ENCODE data around the gene ZNRF4. TPM values are rescaled to one million over a fixed set of nuclear protein-coding genes. Genes with fewer than 3 reads are reported as not detected.
"Not testable (repeated sequence)": the region's sequence is repeated elsewhere in the genome, so short reads cannot be mapped to it uniquely, and the experiment has no call there.

Gene ZNRF4, protein sequence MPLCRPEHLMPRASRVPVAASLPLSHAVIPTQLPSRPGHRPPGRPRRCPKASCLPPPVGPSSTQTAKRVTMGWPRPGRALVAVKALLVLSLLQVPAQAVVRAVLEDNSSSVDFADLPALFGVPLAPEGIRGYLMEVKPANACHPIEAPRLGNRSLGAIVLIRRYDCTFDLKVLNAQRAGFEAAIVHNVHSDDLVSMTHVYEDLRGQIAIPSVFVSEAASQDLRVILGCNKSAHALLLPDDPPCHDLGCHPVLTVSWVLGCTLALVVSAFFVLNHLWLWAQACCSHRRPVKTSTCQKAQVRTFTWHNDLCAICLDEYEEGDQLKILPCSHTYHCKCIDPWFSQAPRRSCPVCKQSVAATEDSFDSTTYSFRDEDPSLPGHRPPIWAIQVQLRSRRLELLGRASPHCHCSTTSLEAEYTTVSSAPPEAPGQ
- total RNA-seq (2014; rRNA removed; shearing (Covaris generic)), result not detected in 2 replicates

GRCh38 chr19:5455367-5456129 lies at the start of gene ZNRF4:
TSS of gene ZNRF4 (plus strand) at chr19:5455417. CDS start at chr19:5455492, 75 bp downstream.
- DNase-seq (ENCODE audit: low read depth), result no peak

- not testable (repeated sequence) for DNase-seq (ENCODE audit: low read depth)
These were observed 49.0 kb upstream of the ZNRF4 start for GRCh38 chr19:5406198-5406597.

GRCh38 chr19:5406816-5407215 lies 48.4 kb upstream of the ZNRF4 start:
- no peak for DNase-seq (ENCODE audit: low read depth)

DNA sequence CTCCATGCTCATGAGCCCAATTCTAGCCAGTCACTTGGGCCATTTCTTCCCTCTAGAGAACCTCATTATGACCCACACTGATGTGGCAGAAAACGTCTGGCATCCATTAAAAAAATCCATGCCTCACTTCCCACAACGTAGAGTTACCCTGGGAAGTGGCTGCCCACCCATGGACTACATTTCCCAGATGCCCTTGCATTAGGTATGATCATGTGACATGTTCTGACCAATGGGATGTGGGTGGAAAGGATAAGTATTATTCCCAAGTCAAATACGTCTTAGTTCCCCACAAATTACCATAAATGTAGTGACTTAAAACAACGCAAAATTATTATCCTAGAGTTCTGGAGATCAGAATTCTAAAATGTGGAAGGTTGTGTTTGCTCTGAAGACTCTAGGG lies 47.9 kb upstream of the ZNRF4 start:
- peak; percentile 31 for DNase-seq (ENCODE audit: low read depth)

- no peak for DNase-seq (ENCODE audit: low read depth)
These were observed 37.5 kb upstream of the ZNRF4 start for GRCh38 chr19:5417495-5418436.

- no peak for DNase-seq (ENCODE audit: low read depth)
These were observed 36.5 kb upstream of the ZNRF4 start for GRCh38 chr19:5418677-5419076.

- DNase-seq (ENCODE audit: low read depth), result no peak
These were observed 34.3 kb upstream of the ZNRF4 start for GRCh38 chr19:5420953-5421352.

- no peak for DNase-seq (ENCODE audit: low read depth)
These were observed 31.6 kb upstream of the ZNRF4 start for GRCh38 chr19:5423567-5424125.

GRCh38 chr19:5424192-5424973 lies 30.8 kb upstream of the ZNRF4 start:
- no peak for DNase-seq (ENCODE audit: low read depth)

DNA sequence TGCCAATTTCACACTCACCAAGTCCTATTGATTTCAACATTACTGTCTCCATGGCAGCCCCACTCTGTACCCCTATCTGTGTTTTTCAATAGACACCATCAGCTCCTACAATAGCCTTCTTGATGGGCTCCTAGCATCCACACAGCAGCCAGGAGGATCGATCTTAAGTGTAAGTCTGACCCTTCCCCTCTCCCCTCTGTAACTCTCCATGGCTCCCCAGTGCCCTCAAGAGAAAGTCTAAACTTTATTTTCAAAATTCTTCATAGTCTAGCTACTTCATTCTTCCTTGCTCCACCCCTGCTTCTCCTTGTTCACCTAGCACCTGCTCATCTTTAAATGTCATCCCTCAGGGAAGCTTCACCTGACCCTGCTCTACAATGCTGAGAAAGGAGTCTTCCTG lies 30.0 kb upstream of the ZNRF4 start:
- DNase-seq (ENCODE audit: low read depth), result no peak

DNA sequence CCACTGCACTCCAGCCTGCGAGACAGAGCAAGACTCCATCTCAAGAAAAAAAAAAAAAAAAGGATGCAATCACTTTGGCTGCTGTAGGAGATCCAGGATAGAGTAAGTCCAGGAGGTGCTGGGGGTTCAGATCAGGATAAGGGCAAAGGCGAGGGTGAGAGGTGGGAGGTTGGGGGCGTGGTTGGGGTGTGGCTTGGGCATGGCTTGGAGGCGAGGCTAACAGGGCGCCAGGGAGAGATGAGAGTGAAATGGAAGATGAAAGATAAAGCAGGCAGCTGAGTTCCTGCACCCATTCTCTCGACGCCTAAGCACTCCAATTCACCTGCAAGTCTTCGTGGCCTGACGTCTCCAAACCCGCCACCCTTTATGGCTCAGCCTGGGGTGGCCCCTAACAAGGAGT lies 25.0 kb upstream of the ZNRF4 start:
- no peak for DNase-seq (ENCODE audit: low read depth)

GRCh38 chr19:5432687-5433086 lies 22.5 kb upstream of the ZNRF4 start:
- no peak for DNase-seq (ENCODE audit: low read depth)

- DNase-seq (ENCODE audit: low read depth), result peak; percentile 17
These were observed 20.8 kb upstream of the ZNRF4 start for GRCh38 chr19:5434351-5434917.

DNA sequence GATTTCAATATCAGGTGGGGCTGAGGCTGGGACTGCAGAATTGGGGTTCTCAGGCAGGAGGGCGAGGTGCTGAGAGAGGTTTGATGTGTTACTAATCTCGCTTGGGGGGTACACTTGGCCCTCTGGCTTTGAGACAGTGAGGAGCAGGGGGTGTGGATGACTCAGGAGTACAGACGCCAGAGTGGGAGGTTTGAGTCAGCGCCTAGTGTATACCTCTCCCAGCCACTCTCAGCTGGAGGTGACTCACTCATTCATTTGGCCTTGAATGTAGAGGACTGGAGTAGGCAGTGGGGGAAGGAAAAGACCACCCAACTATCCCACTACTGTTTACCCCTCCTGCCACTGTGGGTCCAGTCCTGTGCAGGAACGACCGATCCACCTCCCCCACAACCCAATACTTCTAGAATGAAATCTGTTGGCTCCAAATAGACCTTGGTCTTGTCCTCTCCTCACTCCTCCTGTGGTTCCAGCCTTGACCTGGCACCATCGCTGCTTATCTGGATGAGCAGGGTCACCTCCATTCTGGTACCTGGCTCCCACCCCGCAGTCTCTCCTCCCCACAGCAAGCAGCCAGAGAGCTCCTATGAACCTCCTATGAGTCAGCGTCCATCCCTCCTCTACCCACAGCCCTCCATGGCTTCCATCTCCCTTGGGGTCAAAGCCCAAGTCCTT lies 20.1 kb upstream of the ZNRF4 start:
- peak; percentile 87 for DNase-seq (ENCODE audit: low read depth)

DNA sequence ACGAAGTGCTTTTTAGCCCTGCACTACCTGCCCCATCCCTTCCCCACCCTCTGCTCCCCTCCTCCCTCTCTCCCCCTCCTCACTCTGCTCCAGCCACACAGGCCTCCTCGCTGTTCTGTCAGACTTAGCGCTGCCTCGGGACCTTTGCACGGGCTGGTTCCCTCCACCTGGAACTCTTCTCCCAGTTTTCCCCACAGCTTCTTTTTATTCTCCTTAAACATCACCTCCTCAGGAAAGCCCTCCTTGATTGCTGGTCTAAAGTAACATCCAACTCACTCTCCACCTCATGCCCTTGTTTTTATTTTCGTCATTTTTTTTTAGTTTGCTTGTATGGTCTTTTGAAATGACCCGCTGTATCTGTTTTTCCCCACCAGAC lies 19.6 kb upstream of the ZNRF4 start:
- DNase-seq (ENCODE audit: low read depth), result no peak

DNA sequence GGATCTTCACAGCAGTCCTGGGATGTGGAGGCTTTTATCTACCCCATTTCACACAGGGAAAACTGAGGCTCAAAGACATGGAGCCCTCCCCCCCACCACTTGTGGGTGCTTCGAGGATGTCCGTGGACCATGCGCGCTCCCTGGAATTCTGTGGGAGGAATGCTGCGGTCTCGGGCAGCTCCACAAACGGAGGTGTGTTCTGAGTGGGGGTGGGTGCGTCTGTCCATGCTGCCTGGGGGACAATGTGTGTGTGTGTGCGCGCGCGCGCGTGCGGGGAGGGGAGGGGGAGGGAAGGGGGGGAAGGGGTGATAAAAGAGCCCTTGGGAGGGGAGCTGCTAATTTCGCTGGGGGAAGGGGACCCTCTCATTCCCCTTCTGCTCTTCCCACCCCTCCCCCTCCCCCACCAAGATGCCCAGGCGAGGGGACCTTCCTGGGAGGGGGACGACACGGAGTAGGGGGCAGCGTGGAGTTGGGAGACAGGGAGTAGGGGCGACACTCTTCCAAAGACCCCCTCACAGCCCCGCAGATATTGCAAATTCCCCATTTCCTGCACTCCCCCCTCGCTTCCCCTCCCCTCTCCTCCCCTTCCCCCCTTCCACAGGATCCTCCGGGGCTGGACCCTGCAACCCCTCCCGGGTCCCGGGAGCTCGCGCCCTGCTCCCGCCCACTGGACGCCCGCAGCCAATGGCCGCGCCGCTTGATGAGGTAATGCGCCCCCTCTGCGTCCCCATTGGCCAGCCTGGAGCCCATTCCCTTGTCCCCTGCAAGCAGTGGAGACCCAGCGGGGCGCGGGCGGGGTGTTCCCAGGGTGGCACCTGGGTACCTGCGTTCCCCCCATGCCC lies 18.9 kb upstream of the ZNRF4 start:
- peak; percentile 56 for DNase-seq (ENCODE audit: low read depth)

GRCh38 chr19:5436948-5437306 lies 18.3 kb upstream of the ZNRF4 start:
- DNase-seq (ENCODE audit: low read depth), result no peak

GRCh38 chr19:5438756-5439155 lies 16.5 kb upstream of the ZNRF4 start:
- not testable (repeated sequence) for DNase-seq (ENCODE audit: low read depth)

DNA sequence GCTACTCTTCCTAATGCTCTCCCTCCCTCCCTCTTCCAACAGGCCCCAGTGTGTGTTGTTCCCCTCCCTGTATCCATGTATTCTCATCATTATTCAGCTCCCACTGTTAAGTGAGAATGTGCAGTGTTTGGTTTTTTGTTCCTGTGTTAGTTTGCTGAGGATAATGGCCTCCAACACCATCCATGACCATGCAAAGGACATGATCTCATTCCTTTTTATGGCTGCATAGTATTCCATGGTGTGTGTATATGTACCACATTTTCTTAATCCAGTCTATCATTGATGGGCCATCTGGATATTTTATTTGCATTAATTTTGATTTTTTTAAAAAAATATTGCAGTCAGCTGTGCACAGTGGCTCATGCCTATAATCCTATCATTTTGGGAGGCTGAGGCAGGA lies 15.8 kb upstream of the ZNRF4 start:
- no peak for DNase-seq (ENCODE audit: low read depth)
